Heart right ventricle (tissue), 16 donors: ENCODE measurements around the gene MTHFD1L. TPM values are rescaled to one million over a fixed set of nuclear protein-coding genes. Genes with fewer than 3 reads are reported as not detected.

Source experiments
- ATAC-seq, 8 donors: fragments of 200-7000 bp; cut with Tn5 transposase; one replicate each; pipeline ENCODE4 v1.9.1; 2020; ENCODE audit warnings: mild to moderate bottlenecking in 8 of 8, moderate library complexity in 8 of 8, moderate number of reproducible peaks in 1 of 8
- DNase-seq, 2 donors: peaks; one replicate each; pipeline ENCODE4 v3.0.0-alpha.2; 2020
- H3K27ac ChIP-seq, 10 donors: fragments of 200-600 bp; sonication (generic) in 2 of 10; one replicate each; pipeline versions ENCODE4 v1.5.0 to v1.8.0; 2020 to 2022; ENCODE audit warnings: mild to moderate bottlenecking in 3 of 10
- H3K27me3 ChIP-seq, 7 donors: fragments of 200-600 bp; one replicate each; pipeline ENCODE4 v1.8.0; 2021 to 2022; ENCODE audit warnings: mild to moderate bottlenecking in 2 of 7
- H3K36me3 ChIP-seq, 9 donors: fragments of 200-600 bp; sonication (generic) in 1 of 9; one replicate each; pipeline versions ENCODE4 v1.5.0 to v1.8.0; 2020 to 2022; ENCODE audit warnings: mild to moderate bottlenecking in 2 of 9
- H3K4me1 ChIP-seq, 9 donors: fragments of 200-600 bp; sonication (generic) in 1 of 9; one replicate each; pipeline versions ENCODE4 v1.5.0 to v1.8.0; 2020 to 2022; ENCODE audit warnings: mild to moderate bottlenecking in 4 of 9
- H3K4me3 ChIP-seq, 10 donors: fragments of 200-600 bp; sonication (generic) in 2 of 10; one replicate each; pipeline versions ENCODE4 v1.5.0 to v1.8.0; 2020 to 2022; ENCODE audit warnings: mild to moderate bottlenecking in 7 of 10, moderate library complexity in 2 of 10
- H3K9me3 ChIP-seq, 11 donors: fragments of 200-600 bp in 10 of 11; sonication (generic) in 2 of 11; one replicate each; pipeline versions ENCODE4 v1.5.0 to v1.8.0; 2013 to 2022; ENCODE audit warnings: mild to moderate bottlenecking in 2 of 11, control low read depth in 1 of 11, moderate library complexity in 1 of 11
- CTCF ChIP-seq, 9 donors: fragments of 200-600 bp; sonication (generic) in 2 of 9; IDR thresholded peaks; one replicate each; pipeline versions ENCODE4 v1.5.0 to v1.8.0; 2021 to 2022; ENCODE audit warnings: antibody characterized with exemption in 9 of 9, mild to moderate bottlenecking in 5 of 9, moderate library complexity in 1 of 9
- WGBS, 2 donors: extraction: QIAGEN DNeasy Blood & Tissue Kit; methylation state at CpG; one replicate each; pipeline ENCODE4 v1.1.7; 2013; ENCODE audit warnings: inconsistent platforms in 1 of 2; 5-methylcytosine and 5-hydroxymethylcytosine counted together
- intact Hi-C, 10 donors: fragments of 100-400 bp; cut with DNase I; formaldehyde crosslinking; loops; one replicate each; pipeline versions ENCODE4 v1.11.1 to v1.14.2; 2022
- polyA plus RNA-seq, 2 donors: library from polyadenylated mRNA; stranded (reverse); fragments of 200-250 nt; gene quantifications; one replicate each; pipeline ENCODE4 v1.2.3, GENCODE V29; 2013
- total RNA-seq, 10 donors: library from RNA; stranded (reverse); fragmentation: NEBNext Ultra II Directional in 3 of 10; extraction: Animal tissue kit (Norgen Biotek cat#: 25700) in 3 of 10; gene quantifications; one replicate each; pipeline versions ENCODE4 v1.2.1 to v1.2.4, GENCODE V29; 2021 to 2023
- donor health status: Arrhythmogenic right ventricular cardiomyopathy.
- donor health status: ischemic (EF 13 %, LVEDD 7.1; RV severe dilation, severe dysfunction).
- donor health status: healthy with polysubstance abuse.
- donor health status: DM: no; HTN: yes; CAD: no.
- donor health status: DM: no; HTN: no; CAD: no.
- donor health status: ischemic (EF 25% LVEDD 6.9; RV normal size, moderate dysfunction).
- donor health status: ischemic (EF 25% LVEDD 5.7; RV mildly dilated, moderate dysfunction).
- donor health status: healthy.
- donor health status: DM: yes; HTN: yes; CAD: no.
- donor health status: Ischemic cardiomyopathy.
- donor health status: ischemic (EF 35%, LVEDD 5.7; RV mildly dilated, moderate dysfunction).
- donor health status: nonischemic (EF 11% LVEDD 7.7; RV severe dilation, severe dysfunction).
- donor health status: DM: yes; HTN: yes; CAD: no.
- donor health status: PGD.
- donor health status: ischemic (EF 29% LVEDD 5.4; RV normal size, mild dysfunction).
- donor health status: nonischemic (EF 23%, LVEDD 6.1; RV moderate dilation, normal function).

The MTHFD1L gene
- total and polyA plus RNA-seq, 12 donors: 1.2 to 10.8 (median 3.8) TPM

DNA sequence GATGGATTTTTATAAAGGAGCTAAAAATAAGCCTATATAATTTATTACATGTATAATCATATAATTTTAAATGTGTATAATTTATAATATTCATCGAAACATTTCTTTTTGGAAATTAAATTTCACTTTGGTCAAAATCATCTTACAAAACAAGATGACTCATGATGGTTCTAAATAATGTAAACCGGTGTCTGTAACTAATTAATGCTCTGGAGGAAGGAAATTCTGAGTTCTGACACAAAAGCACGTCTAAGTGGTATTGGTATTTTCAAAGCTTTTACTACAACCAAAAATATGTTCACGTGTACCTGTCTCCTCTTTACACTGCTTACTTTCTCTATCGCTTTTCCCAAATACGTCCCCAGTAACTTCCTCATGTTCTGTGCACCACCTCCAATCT is 134.1 kb downstream of the MTHFD1L start:
- no peak overlapping the region for H3K4me3 ChIP-seq
- TF ChIP-seq CTCF (IDR thresholded peaks at IDR 0.05): no peak
- no peak overlapping the region for H3K27ac ChIP-seq
- no peak for ATAC-seq
- H3K4me1 ChIP-seq: peaks cover 0 to 20% (median 0%) of the 10 kb centered on the region in 9 donors
- intact Hi-C loops: no loop called here
- WGBS, 2 donors: 92 to 93% methylated on average over 6 of the region's 6 CpGs
- DNase-seq: no peak
- no peaks in the 10 kb centered on the region for H3K36me3 ChIP-seq
- H3K9me3 ChIP-seq: no peaks in the 10 kb centered on the region
- H3K27me3 ChIP-seq: no peaks in the 10 kb centered on the region

- H3K4me3 ChIP-seq: no peak overlapping the region
- DNase-seq (no peak), ATAC-seq (no peak)
- intact Hi-C loops: loop anchor here in 2 of 10 donors (10.0 kb wide), 1 partner anchor 107 kb away; no protein-coding TSS in a partner anchor
- H3K4me1 ChIP-seq: peaks cover 0 to 39% (median 10%) of the 10 kb centered on the region in 9 donors
- WGBS, 2 donors: 90 to 93% methylated on average over 5 of the region's 5 CpGs
- no peaks in the 10 kb centered on the region for H3K27me3 ChIP-seq
- H3K9me3 ChIP-seq: no peaks in the 10 kb centered on the region
- H3K27ac ChIP-seq: no peak overlapping the region
- no peak for TF ChIP-seq CTCF (IDR thresholded peaks at IDR 0.05)
- no peaks in the 10 kb centered on the region for H3K36me3 ChIP-seq
Measured at GRCh38 chr6:151001387-151002056, 136.0 kb downstream of the MTHFD1L start.

DNA sequence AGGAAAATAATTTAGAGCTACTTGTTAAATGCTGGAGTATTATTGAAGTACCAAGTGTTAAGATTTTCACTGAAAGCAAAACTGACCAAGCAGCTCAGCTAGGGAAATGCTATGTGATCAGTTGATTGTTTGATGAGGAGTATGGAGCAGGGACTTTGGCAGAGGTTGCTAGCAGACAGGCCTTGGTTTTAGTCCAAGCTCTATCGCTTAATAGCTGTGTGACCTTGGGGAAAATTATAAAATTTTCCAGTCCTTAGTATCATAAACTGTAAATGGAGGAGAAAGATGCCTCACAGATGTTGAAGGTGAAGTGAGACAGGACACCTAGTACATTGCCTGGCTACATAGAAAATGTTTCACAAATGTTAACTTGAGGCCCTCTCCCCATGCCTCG is 136.6 kb downstream of the MTHFD1L start:
- Histone ChIP-seq H3K9me3 (no peaks in the 10 kb centered on the region), H3K27ac (peak overlapping the region in 1 of 10 donors; percentile 22), H3K4me1 (peaks cover 0 to 39% (median 10%) of the 10 kb centered on the region in 9 donors), H3K36me3 (no peaks in the 10 kb centered on the region), H3K4me3 (no peak overlapping the region), H3K27me3 (no peaks in the 10 kb centered on the region)
- TF ChIP-seq CTCF (IDR thresholded peaks at IDR 0.05): no peak
- no peak for DNase-seq
- intact Hi-C loops: loop anchor here in 2 of 10 donors (10.0 kb wide), 1 partner anchor 107 kb away; no protein-coding TSS in a partner anchor
- WGBS, 2 donors: 68 to 79% methylated on average over 2 of the region's 2 CpGs
- no peak for ATAC-seq

GRCh38 chr6:151002491-151002935 is 137.0 kb downstream of the MTHFD1L start:
- no peak for TF ChIP-seq CTCF (IDR thresholded peaks at IDR 0.05)
- intact Hi-C loops: loop anchor here in 2 of 10 donors (10.0 kb wide), 1 partner anchor 108 kb away; no protein-coding TSS in a partner anchor
- WGBS, 2 donors: 93 to 97% methylated on average over 17 of the region's 17 CpGs
- Histone ChIP-seq H3K4me1 (peaks cover 0 to 39% (median 10%) of the 10 kb centered on the region in 9 donors), H3K9me3 (no peaks in the 10 kb centered on the region), H3K4me3 (no peak overlapping the region), H3K27ac (peak overlapping the region in 1 of 10 donors; percentile 22), H3K27me3 (no peaks in the 10 kb centered on the region), H3K36me3 (no peaks in the 10 kb centered on the region)
- no peak for DNase-seq
- no peak for ATAC-seq
